ENCODE results near the gene CSDE1.

Gene CSDE1

GRCh38 chr1:114694540-114695310 lies 63.1 kb downstream of the CSDE1 start:
- Mint-ChIP-seq H3K36me3 (ENCODE audit: low read depth) (no peaks in the 10 kb centered on the region), H3K27me3 (ENCODE audit: low read depth) (no peaks in the 10 kb centered on the region), H3K9me3 (no peaks in the 10 kb centered on the region), H3K27ac (peak overlapping the region in 1 of 3 experiments; percentile 33), H3K4me3 (peak overlapping the region in 1 of 3 experiments; percentile 70), H3K4me1 (peaks cover 9% of the 10 kb centered on the region)
- TF ChIP-seq CTCF (IDR thresholded peaks at IDR 0.05; ENCODE audit: unreplicated experiment in 3 of 3) = no peak

GRCh38 chr1:114692947-114693346 lies 64.8 kb downstream of the CSDE1 start:
- no peak overlapping the region for H3K27ac Mint-ChIP-seq
- no peaks in the 10 kb centered on the region for H3K9me3 Mint-ChIP-seq
- no peaks in the 10 kb centered on the region for H3K36me3 Mint-ChIP-seq (ENCODE audit: low read depth)
- H3K4me1 Mint-ChIP-seq = peaks cover 9% of the 10 kb centered on the region
- peaks cover 9% of the 10 kb centered on the region for H3K27me3 Mint-ChIP-seq (ENCODE audit: low read depth)
- H3K4me3 Mint-ChIP-seq = no peak overlapping the region
- TF ChIP-seq CTCF (IDR thresholded peaks at IDR 0.05; ENCODE audit: unreplicated experiment in 3 of 3) = no peak

- H3K9me3 Mint-ChIP-seq = no peaks in the 10 kb centered on the region
- peaks cover 9% of the 10 kb centered on the region for H3K4me1 Mint-ChIP-seq
- peaks cover 12% of the 10 kb centered on the region for H3K27me3 Mint-ChIP-seq (ENCODE audit: low read depth)
- no peaks in the 10 kb centered on the region for H3K36me3 Mint-ChIP-seq (ENCODE audit: low read depth)
- no peak for TF ChIP-seq CTCF (IDR thresholded peaks at IDR 0.05; ENCODE audit: unreplicated experiment in 3 of 3)
- no peak overlapping the region for H3K4me3 Mint-ChIP-seq
- H3K27ac Mint-ChIP-seq = no peak overlapping the region
Observed at GRCh38 chr1:114691061-114691460, 66.7 kb downstream of the CSDE1 start.

GRCh38 chr1:114690148-114690547 lies 67.6 kb downstream of the CSDE1 start:
- Mint-ChIP-seq H3K4me1 (peaks cover under 1% of the 10 kb centered on the region), H3K9me3 (no peaks in the 10 kb centered on the region), H3K4me3 (no peak overlapping the region), H3K36me3 (ENCODE audit: low read depth) (no peaks in the 10 kb centered on the region), H3K27me3 (ENCODE audit: low read depth) (peaks cover 18% of the 10 kb centered on the region), H3K27ac (no peak overlapping the region)
- TF ChIP-seq CTCF (IDR thresholded peaks at IDR 0.05; ENCODE audit: unreplicated experiment in 3 of 3) = no peak

- Mint-ChIP-seq H3K27me3 (ENCODE audit: low read depth) (peaks cover 19% of the 10 kb centered on the region), H3K9me3 (no peaks in the 10 kb centered on the region), H3K36me3 (ENCODE audit: low read depth) (no peaks in the 10 kb centered on the region), H3K4me3 (no peak overlapping the region), H3K27ac (no peak overlapping the region), H3K4me1 (no peaks in the 10 kb centered on the region)
- TF ChIP-seq CTCF (IDR thresholded peaks at IDR 0.05; ENCODE audit: unreplicated experiment in 3 of 3) = no peak
Observed at GRCh38 chr1:114688526-114688925, 69.3 kb downstream of the CSDE1 start.

GRCh38 chr1:114685851-114686250 lies 71.9 kb downstream of the CSDE1 start:
- no peak overlapping the region for H3K27ac Mint-ChIP-seq

More at GRCh38 chr1:114685851-114686250, 71.9 kb downstream of the CSDE1 start:
- no peak for TF ChIP-seq CTCF (IDR thresholded peaks at IDR 0.05; ENCODE audit: unreplicated experiment in 3 of 3)
- no peaks in the 10 kb centered on the region for H3K4me1 Mint-ChIP-seq
- no peak overlapping the region for H3K4me3 Mint-ChIP-seq
- no peaks in the 10 kb centered on the region for H3K36me3 Mint-ChIP-seq (ENCODE audit: low read depth)
- H3K27me3 Mint-ChIP-seq (ENCODE audit: low read depth) = peaks cover 19% of the 10 kb centered on the region
- H3K9me3 Mint-ChIP-seq = no peaks in the 10 kb centered on the region

All from nephron (organoid).